ENCODE measurements around the gene RBBP9.

- no peak for TF ChIP-seq PREB (CRISPR knock-in tag; IDR thresholded peaks at IDR 0.05; ENCODE audit: borderline replicate concordance)
- TF ChIP-seq CTCF (IDR thresholded peaks at IDR 0.05) = no peak
- no peak for TF ChIP-seq ATF3 (CRISPR knock-in tag; conservative IDR thresholded peaks at IDR 0.05)
- no peak for TF ChIP-seq JAZF1 (CRISPR knock-in tag; IDR thresholded peaks at IDR 0.05)
- no peak for TF ChIP-seq NFE2L1 (CRISPR knock-in tag; IDR thresholded peaks at IDR 0.05)
- TF ChIP-seq ZNF263 (CRISPR knock-in tag; IDR thresholded peaks at IDR 0.05; ENCODE audit: low read depth) = no peak
- no peak for TF ChIP-seq ATF1 (CRISPR knock-in tag; IDR thresholded peaks at IDR 0.05)
- no peak for TF ChIP-seq PRRX2 (CRISPR knock-in tag; IDR thresholded peaks at IDR 0.05)
- TF ChIP-seq ESRRA (CRISPR knock-in tag; IDR thresholded peaks at IDR 0.05; ENCODE audit: borderline replicate concordance) = no peak
- TF ChIP-seq ZNF138 (CRISPR knock-in tag; conservative IDR thresholded peaks at IDR 0.05) = no peak
- TF ChIP-seq NR2C2 (CRISPR knock-in tag; IDR thresholded peaks at IDR 0.05) = no peak
These were observed 8.7 kb downstream of the RBBP9 start for GRCh38 chr20:18488301-18488700.

All from WTC11 (cell line).